ENCODE results near the gene OR1M1.
"Not testable (repeated sequence)": the region's sequence is repeated elsewhere in the genome, so short reads cannot be mapped to it uniquely, and the experiment has no call there.

OR1M1 gene

GRCh38 chr19:9044449-9044848 lies 42.4 kb upstream of the OR1M1 start:
- no peaks in the 10 kb centered on the region for H3K36me3 ChIP-seq (ENCODE audit: insufficient read depth, low read length)
- no peak overlapping the region for H3K9ac ChIP-seq (ENCODE audit: low read length)
- TF ChIP-seq CTCF (IDR thresholded peaks at IDR 0.05; ENCODE audit: low read length) (no peak), EZH2 (IDR thresholded peaks at IDR 0.05; ENCODE audit: borderline replicate concordance, low read length) (no peak)
- no peak overlapping the region for H3K27ac ChIP-seq (ENCODE audit: low read depth, low read length, poor library complexity, severe bottlenecking)
- H3K4me2 ChIP-seq (ENCODE audit: low read length): no peak overlapping the region
- no peak overlapping the region for H3K4me3 ChIP-seq (ENCODE audit: low read depth, low read length, poor library complexity, severe bottlenecking)
- no peaks in the 10 kb centered on the region for H3F3A ChIP-seq (ENCODE audit: insufficient read depth, low read length)
- H3K4me1 ChIP-seq (ENCODE audit: insufficient read depth, low read length, severe bottlenecking): no peaks in the 10 kb centered on the region
- no peaks in the 10 kb centered on the region for H3K9me3 ChIP-seq (ENCODE audit: low read length)
- no peaks in the 10 kb centered on the region for H3K27me3 ChIP-seq (ENCODE audit: insufficient read depth, low read length)
- H3K79me2 ChIP-seq (ENCODE audit: insufficient read depth, low read length): no peaks in the 10 kb centered on the region
- no peaks in the 10 kb centered on the region for H3K9me2 ChIP-seq (ENCODE audit: low read depth, low read length)
- no peak overlapping the region for H2AFZ ChIP-seq (ENCODE audit: low read length)
- no peaks in the 10 kb centered on the region for H4K20me1 ChIP-seq (ENCODE audit: insufficient read depth, low read length)

GRCh38 chr19:9046694-9047093 lies 40.2 kb upstream of the OR1M1 start:
- H3K36me3 ChIP-seq (ENCODE audit: insufficient read depth, low read length): no peaks in the 10 kb centered on the region
- no peaks in the 10 kb centered on the region for H3K4me1 ChIP-seq (ENCODE audit: insufficient read depth, low read length, severe bottlenecking)
- H3K4me2 ChIP-seq (ENCODE audit: low read length): no peak overlapping the region
- no peak overlapping the region for H2AFZ ChIP-seq (ENCODE audit: low read length)
- H3K27ac ChIP-seq (ENCODE audit: low read depth, low read length, poor library complexity, severe bottlenecking): no peak overlapping the region
- H3K9ac ChIP-seq (ENCODE audit: low read length): no peak overlapping the region
- TF ChIP-seq CTCF (IDR thresholded peaks at IDR 0.05; ENCODE audit: low read length) (no peak), EZH2 (IDR thresholded peaks at IDR 0.05; ENCODE audit: borderline replicate concordance, low read length) (no peak)
- H4K20me1 ChIP-seq (ENCODE audit: insufficient read depth, low read length): no peaks in the 10 kb centered on the region
- no peaks in the 10 kb centered on the region for H3K9me3 ChIP-seq (ENCODE audit: low read length)
- no peaks in the 10 kb centered on the region for H3K79me2 ChIP-seq (ENCODE audit: insufficient read depth, low read length)
- no peaks in the 10 kb centered on the region for H3K27me3 ChIP-seq (ENCODE audit: insufficient read depth, low read length)
- no peak overlapping the region for H3K4me3 ChIP-seq (ENCODE audit: low read depth, low read length, poor library complexity, severe bottlenecking)
- H3F3A ChIP-seq (ENCODE audit: insufficient read depth, low read length): no peaks in the 10 kb centered on the region
- H3K9me2 ChIP-seq (ENCODE audit: low read depth, low read length): no peaks in the 10 kb centered on the region

GRCh38 chr19:9052894-9053293 lies 34.0 kb upstream of the OR1M1 start:
- Histone ChIP-seq H4K20me1 (ENCODE audit: insufficient read depth, low read length) (no peaks in the 10 kb centered on the region), H3F3A (ENCODE audit: insufficient read depth, low read length) (no peaks in the 10 kb centered on the region)

GRCh38 chr19:9053674-9054073 lies 33.2 kb upstream of the OR1M1 start:
- H3K27ac ChIP-seq (ENCODE audit: low read depth, low read length, poor library complexity, severe bottlenecking); H3K4me1 ChIP-seq (ENCODE audit: insufficient read depth, low read length, severe bottlenecking): not testable (repeated sequence)

More at GRCh38 chr19:9052894-9053293, 34.0 kb upstream of the OR1M1 start:
- Histone ChIP-seq H3K4me3 (ENCODE audit: low read depth, low read length, poor library complexity, severe bottlenecking) (no peak overlapping the region), H3K27me3 (ENCODE audit: insufficient read depth, low read length) (no peaks in the 10 kb centered on the region), H3K9me3 (ENCODE audit: low read length) (no peaks in the 10 kb centered on the region), H3K79me2 (ENCODE audit: insufficient read depth, low read length) (no peaks in the 10 kb centered on the region), H3K9me2 (ENCODE audit: low read depth, low read length) (no peaks in the 10 kb centered on the region), H3K9ac (ENCODE audit: low read length) (no peak overlapping the region), H2AFZ (ENCODE audit: low read length) (no peak overlapping the region), H3K4me2 (ENCODE audit: low read length) (no peak overlapping the region), H3K4me1 (ENCODE audit: insufficient read depth, low read length, severe bottlenecking) (no peaks in the 10 kb centered on the region), H3K36me3 (ENCODE audit: insufficient read depth, low read length) (no peaks in the 10 kb centered on the region), H3K27ac (ENCODE audit: low read depth, low read length, poor library complexity, severe bottlenecking) (no peak overlapping the region)
- TF ChIP-seq CTCF (IDR thresholded peaks at IDR 0.05; ENCODE audit: low read length): no peak
- no peak for TF ChIP-seq EZH2 (IDR thresholded peaks at IDR 0.05; ENCODE audit: borderline replicate concordance, low read length)

More at GRCh38 chr19:9053674-9054073, 33.2 kb upstream of the OR1M1 start:
- H2AFZ ChIP-seq (ENCODE audit: low read length); H3K79me2 ChIP-seq (ENCODE audit: insufficient read depth, low read length); H3K9ac ChIP-seq (ENCODE audit: low read length); H3K27me3 ChIP-seq (ENCODE audit: insufficient read depth, low read length); H3K9me3 ChIP-seq (ENCODE audit: low read length); H3K4me3 ChIP-seq (ENCODE audit: low read depth, low read length, poor library complexity, severe bottlenecking); H3K9me2 ChIP-seq (ENCODE audit: low read depth, low read length); H3K36me3 ChIP-seq (ENCODE audit: insufficient read depth, low read length); H3F3A ChIP-seq (ENCODE audit: insufficient read depth, low read length); H4K20me1 ChIP-seq (ENCODE audit: insufficient read depth, low read length); H3K4me2 ChIP-seq (ENCODE audit: low read length): not testable (repeated sequence)
